Activated CD8-positive, alpha-beta memory T cell treated with anti-CD3 and anti-CD28 coated beads, Interleukin-2, amount 50 U/mL, for 48 hours (primary cell): ENCODE results near the gene TMEM209.
A peak's percentile ranks its signal among the peaks of the same experiment; 100 is the strongest.
"Not testable (repeated sequence)": the region's sequence is repeated elsewhere in the genome, so short reads cannot be mapped to it uniquely, and the experiment has no call there.

Experiments used
- DNase-seq: peaks from one replicate; pipeline ENCODE4 v3.0.0-alpha.2; 2020

TMEM209 gene

GRCh38 chr7:130205084-130205947 is at the start of gene TMEM209:
TSS of gene TMEM209 (minus strand) at chr7:130205406. CDS start at chr7:130205375, 31 bp downstream.
- DNase-seq: peak; percentile 96

- DNase-seq: no peak
These were observed 49.3 kb upstream of the TMEM209 start for GRCh38 chr7:130254555-130254954.

- DNase-seq: not testable (repeated sequence)
These were observed 44.4 kb upstream of the TMEM209 start for GRCh38 chr7:130249626-130250025.

GRCh38 chr7:130248842-130249241 is 43.6 kb upstream of the TMEM209 start:
- not testable (repeated sequence) for DNase-seq

GRCh38 chr7:130246491-130246890 is 41.3 kb upstream of the TMEM209 start:
- not testable (repeated sequence) for DNase-seq

- not testable (repeated sequence) for DNase-seq
These were observed 38.3 kb upstream of the TMEM209 start for GRCh38 chr7:130243486-130243885.

- peak; percentile 76 for DNase-seq
These were observed 37.2 kb upstream of the TMEM209 start for GRCh38 chr7:130242198-130243014.

- DNase-seq: no peak
These were observed 35.0 kb upstream of the TMEM209 start for GRCh38 chr7:130240240-130240639.

- not testable (repeated sequence) for DNase-seq
These were observed 31.2 kb upstream of the TMEM209 start for GRCh38 chr7:130236361-130236760.

- no peak for DNase-seq
These were observed 28.9 kb upstream of the TMEM209 start for GRCh38 chr7:130234078-130234477.

- DNase-seq: no peak
These were observed 27.0 kb upstream of the TMEM209 start for GRCh38 chr7:130232209-130232608.

GRCh38 chr7:130231792-130232191 is 26.6 kb upstream of the TMEM209 start:
- no peak for DNase-seq

GRCh38 chr7:130229981-130230380 is 24.8 kb upstream of the TMEM209 start:
- not testable (repeated sequence) for DNase-seq

- no peak for DNase-seq
These were observed 23.8 kb upstream of the TMEM209 start for GRCh38 chr7:130228840-130229502.

GRCh38 chr7:130227883-130228575 is 22.8 kb upstream of the TMEM209 start:
- no peak for DNase-seq

GRCh38 chr7:130226333-130226732 is 21.1 kb upstream of the TMEM209 start:
- no peak for DNase-seq

GRCh38 chr7:130224923-130225322 is 19.7 kb upstream of the TMEM209 start:
- DNase-seq: not testable (repeated sequence)

GRCh38 chr7:130224210-130224609 is 19.0 kb upstream of the TMEM209 start:
- DNase-seq: no peak

GRCh38 chr7:130223646-130224045 is 18.4 kb upstream of the TMEM209 start:
- DNase-seq: no peak

- no peak for DNase-seq
These were observed 16.5 kb upstream of the TMEM209 start for GRCh38 chr7:130221746-130222145.

GRCh38 chr7:130219871-130220270 is 14.7 kb upstream of the TMEM209 start:
- DNase-seq: no peak

- DNase-seq: no peak
These were observed 13.8 kb upstream of the TMEM209 start for GRCh38 chr7:130218806-130219620.
